ENCODE results near the gene HSPB6. TPM values are rescaled to one million over a fixed set of nuclear protein-coding genes. Genes with fewer than 3 reads are reported as not detected.

Gene HSPB6
- polyA plus RNA-seq, 1 of the 3 experiments (the other 2 are of a cell fraction), result 0.43 TPM

- 10% methylated on average over 3 of the region's 3 CpGs for WGBS (ENCODE audit: low lambda C conversion rate)
- ChIA-PET CTCF (interaction anchor here (0.6 to 1.3 kb wide), 3 partner anchors 10 to 291 kb away, joined by 3 read pairs; no protein-coding TSS in a partner anchor), POLR2A (no interaction called here)
Measured at GRCh38 chr19:35801828-35802227, 45.0 kb upstream of the HSPB6 start.

More at GRCh38 chr19:35801828-35802227, 45.0 kb upstream of the HSPB6 start:
- TF ChIP-seq MEF2A (IDR thresholded peaks at IDR 0.05; ENCODE audit: borderline replicate concordance, low read depth) (no peak), TEAD4 (IDR thresholded peaks at IDR 0.05; ENCODE audit: borderline replicate concordance, insufficient read depth) (no peak), CTCF (IDR thresholded peaks at IDR 0.05) (no peak), FOXJ3 (CRISPR knock-in tag; IDR thresholded peaks at IDR 0.05) (no peak), YY1 (IDR thresholded peaks at IDR 0.05; ENCODE audit: low read depth) (no peak), GABPA (IDR thresholded peaks at IDR 0.05; ENCODE audit: low read depth) (no peak), REST (IDR thresholded peaks at IDR 0.05; ENCODE audit: low read depth, low read length) (no peak), RCOR1 (IDR thresholded peaks at IDR 0.05; ENCODE audit: low read length) (no peak), USF1 (IDR thresholded peaks at IDR 0.05; ENCODE audit: borderline replicate concordance, low read depth) (no peak), EP300 (IDR thresholded peaks at IDR 0.05; ENCODE audit: borderline replicate concordance in 1 of 2, low read depth in 1 of 2, low read length in 1 of 2) (no peak), SMC3 (IDR thresholded peaks at IDR 0.05; ENCODE audit: low read depth, low read length) (no peak), IRF3 (IDR thresholded peaks at IDR 0.05; ENCODE audit: low read depth, low read length) (no peak), CHD2 (IDR thresholded peaks at IDR 0.05; ENCODE audit: low read length, partially characterized antibody) (no peak), ZBTB33 (IDR thresholded peaks at IDR 0.05; ENCODE audit: borderline replicate concordance, low read depth) (no peak), RAD21 (IDR thresholded peaks at IDR 0.05; ENCODE audit: low read length) (no peak), PBX3 (IDR thresholded peaks at IDR 0.05) (no peak), JUND (IDR thresholded peaks at IDR 0.05) (no peak)
- Histone ChIP-seq H3K4me3 (ENCODE audit: low read depth in 2 of 2, low read length in 1 of 2) (no peak overlapping the region), H3K9ac (no peak overlapping the region), H3K4me1 (ENCODE audit: control insufficient read depth in 1 of 2, insufficient read depth in 2 of 2, low read depth in 1 of 2, low read length in 1 of 2) (no peaks in the 10 kb centered on the region), H3F3A (replicated peaks; ENCODE audit: insufficient read depth) (no peaks in the 10 kb centered on the region), H3K9me3 (no peaks in the 10 kb centered on the region), H3K9me2 (no peaks in the 10 kb centered on the region), H3K79me2 (ENCODE audit: insufficient read depth) (no peaks in the 10 kb centered on the region), H4K20me1 (ENCODE audit: insufficient read depth) (no peaks in the 10 kb centered on the region), H3K27ac (ENCODE audit: low read depth in 2 of 2, low read length in 1 of 2) (no peak overlapping the region), H2AFZ (ENCODE audit: low read depth) (no peak overlapping the region), H3K4me2 (no peak overlapping the region), H3K27me3 (ENCODE audit: insufficient read depth) (peaks cover 14% of the 10 kb centered on the region; the same call in 1 of the 2 replicates), H3K36me3 (replicated peaks in 1 of 2; ENCODE audit: control insufficient read depth in 1 of 2, insufficient read depth in 2 of 2, low read length in 1 of 2) (no peaks in the 10 kb centered on the region)
- DNase-seq, result no peak

Data from SK-N-SH (cell line).